AG10803 (cell line): Measurements from ENCODE around the gene ZIC1.

Experiments
- DNase-seq: peaks from one replicate; pipeline ENCODE4 v3.0.0; 2010; ENCODE audit warnings: low read depth
- H3K4me3 ChIP-seq: 2 replicates; pipeline ENCODE4 v1.5.1; 2011; ENCODE audit warnings: mild to moderate bottlenecking, low read length, control low read depth
- TF ChIP-seq, protein P1 (sequence below): conservative IDR thresholded peaks from 2 replicates; pipeline ENCODE4 v1.5.1; 2011; ENCODE audit warnings: mild to moderate bottlenecking, low read length, control low read depth, inconsistent platforms

The ZIC1 gene

GRCh38 chr3:147425388-147425850 is 16.3 kb downstream of the ZIC1 start:
- H3K4me3 ChIP-seq: no peak overlapping the region
- no peak for DNase-seq

GRCh38 chr3:147426931-147427330 is 17.8 kb downstream of the ZIC1 start:
- DNase-seq: no peak
- TF ChIP-seq, protein P1, sequence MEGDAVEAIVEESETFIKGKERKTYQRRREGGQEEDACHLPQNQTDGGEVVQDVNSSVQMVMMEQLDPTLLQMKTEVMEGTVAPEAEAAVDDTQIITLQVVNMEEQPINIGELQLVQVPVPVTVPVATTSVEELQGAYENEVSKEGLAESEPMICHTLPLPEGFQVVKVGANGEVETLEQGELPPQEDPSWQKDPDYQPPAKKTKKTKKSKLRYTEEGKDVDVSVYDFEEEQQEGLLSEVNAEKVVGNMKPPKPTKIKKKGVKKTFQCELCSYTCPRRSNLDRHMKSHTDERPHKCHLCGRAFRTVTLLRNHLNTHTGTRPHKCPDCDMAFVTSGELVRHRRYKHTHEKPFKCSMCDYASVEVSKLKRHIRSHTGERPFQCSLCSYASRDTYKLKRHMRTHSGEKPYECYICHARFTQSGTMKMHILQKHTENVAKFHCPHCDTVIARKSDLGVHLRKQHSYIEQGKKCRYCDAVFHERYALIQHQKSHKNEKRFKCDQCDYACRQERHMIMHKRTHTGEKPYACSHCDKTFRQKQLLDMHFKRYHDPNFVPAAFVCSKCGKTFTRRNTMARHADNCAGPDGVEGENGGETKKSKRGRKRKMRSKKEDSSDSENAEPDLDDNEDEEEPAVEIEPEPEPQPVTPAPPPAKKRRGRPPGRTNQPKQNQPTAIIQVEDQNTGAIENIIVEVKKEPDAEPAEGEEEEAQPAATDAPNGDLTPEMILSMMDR: no peak
- H3K4me3 ChIP-seq: no peak overlapping the region

More at GRCh38 chr3:147425388-147425850, 16.3 kb downstream of the ZIC1 start:
- TF ChIP-seq, protein P1: no peak

DNA sequence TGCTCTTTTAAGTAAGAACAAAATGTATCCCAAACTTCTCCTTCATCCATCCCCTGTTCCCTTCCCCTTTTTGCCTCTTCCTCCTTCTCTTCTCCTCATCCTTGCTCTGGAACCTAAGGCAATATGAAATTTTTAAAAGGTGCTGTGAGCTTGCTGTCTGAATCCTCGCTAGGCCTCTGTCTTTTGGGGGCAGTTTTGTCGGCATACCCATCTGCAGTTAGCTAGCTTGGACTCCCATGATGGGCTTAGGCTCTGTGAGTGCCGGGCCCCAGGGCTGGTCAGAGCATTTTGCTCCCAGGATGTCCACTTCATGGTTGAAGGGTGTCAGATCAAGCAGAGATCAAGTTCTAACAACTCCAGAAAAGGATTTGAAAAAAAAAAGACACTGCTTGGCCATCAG is 18.6 kb downstream of the ZIC1 start:
- no peak for DNase-seq
- no peak overlapping the region for H3K4me3 ChIP-seq
- TF ChIP-seq, protein P1: no peak

DNA sequence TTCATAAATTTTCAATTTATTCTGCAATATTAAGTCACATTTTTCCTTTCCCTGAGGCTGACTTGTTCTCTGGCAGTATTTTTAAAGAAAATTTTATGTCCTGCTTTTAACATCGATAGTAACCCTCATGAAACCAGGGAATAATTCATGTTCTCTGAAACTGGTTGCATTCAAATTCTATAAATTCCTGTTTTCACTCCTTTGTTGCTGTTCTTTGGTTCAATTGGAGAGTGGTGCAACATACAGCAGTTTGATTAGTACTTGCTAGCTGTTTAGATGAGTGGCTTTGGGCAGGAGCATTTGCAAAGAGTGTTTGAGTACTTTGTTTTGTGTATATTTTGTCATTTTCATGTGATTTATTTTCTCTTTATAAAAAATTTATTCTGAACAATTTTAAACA is 19.2 kb downstream of the ZIC1 start:
- DNase-seq: no peak
- TF ChIP-seq, protein P1: no peak
- H3K4me3 ChIP-seq: no peak overlapping the region

- no peak overlapping the region for H3K4me3 ChIP-seq
- TF ChIP-seq, protein P1: no peak
- no peak for DNase-seq
Measured at GRCh38 chr3:147428754-147429153, 19.6 kb downstream of the ZIC1 start.

DNA sequence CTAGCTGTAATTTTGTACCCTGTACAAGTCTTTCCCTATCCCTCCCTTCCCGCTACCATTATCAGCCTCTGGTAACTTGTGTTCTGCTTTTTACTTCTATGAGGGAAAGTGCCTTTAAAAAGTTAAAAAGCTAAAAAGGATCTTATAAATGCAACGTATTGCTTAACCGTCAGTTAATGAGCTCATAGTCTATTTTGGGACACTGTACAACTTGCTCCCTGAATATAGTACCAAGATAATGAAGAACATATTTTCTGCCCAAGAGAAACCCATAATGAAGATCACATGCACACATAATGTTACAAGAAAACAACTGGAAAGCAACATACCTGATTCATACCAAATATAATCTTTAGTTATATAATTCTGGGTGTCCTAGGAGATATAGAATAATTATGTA is 22.6 kb downstream of the ZIC1 start:
- peak; percentile 73 for DNase-seq
- TF ChIP-seq, protein P1: no peak
- no peak overlapping the region for H3K4me3 ChIP-seq

DNA sequence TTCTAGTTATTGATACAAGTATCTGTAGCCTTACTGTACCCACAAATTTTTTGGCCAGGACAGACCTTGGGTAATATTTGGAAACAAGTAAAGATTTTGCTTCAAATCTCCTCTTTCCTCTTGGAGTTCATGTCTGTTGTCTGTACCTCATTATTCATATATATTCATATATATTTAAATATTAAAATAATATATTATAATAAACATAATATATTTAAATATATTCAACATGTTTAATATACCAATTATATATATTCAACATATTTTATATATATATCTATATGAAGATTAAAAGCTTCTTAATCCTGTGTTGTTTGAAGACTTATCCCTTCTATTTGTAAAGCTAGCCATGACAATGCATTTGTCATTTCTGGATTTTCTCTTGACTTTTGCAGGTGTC is 38.1 kb downstream of the ZIC1 start:
- no peak for DNase-seq
- no peak overlapping the region for H3K4me3 ChIP-seq
- TF ChIP-seq, protein P1: no peak
